GM18909 (cell line): Measurements from ENCODE around the gene WDR4.
"Not testable (repeated sequence)": the region's sequence is repeated elsewhere in the genome, so short reads cannot be mapped to it uniquely, and the experiment has no call there.

Experiments
- ATAC-seq: cut with Tn5 transposase; IDR thresholded peaks from one replicate; pipeline ENCODE4 v1.9.1; 2021; ENCODE audit warnings: mild to moderate bottlenecking; ENCODE audit not compliant: unreplicated experiment, poor library complexity

Gene WDR4

DNA sequence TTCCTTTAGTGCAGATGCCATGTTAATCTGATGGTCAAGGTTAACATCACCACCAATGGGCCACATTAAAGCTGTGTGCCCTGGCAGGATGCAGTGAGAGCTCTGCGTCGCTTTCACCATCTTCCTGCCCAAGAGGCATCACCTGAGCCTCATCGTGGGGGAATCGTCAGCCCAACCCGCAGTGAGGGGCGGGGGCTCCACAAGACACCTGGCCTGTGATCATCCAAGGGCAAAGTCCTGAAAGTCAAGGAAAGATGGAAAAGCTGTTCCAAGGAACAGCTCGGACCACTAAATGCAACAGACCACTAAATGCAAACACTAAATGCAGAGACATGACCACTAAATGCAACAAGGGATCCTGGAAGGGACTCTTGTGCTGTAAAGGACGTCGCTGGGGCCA is 49.9 kb downstream of the WDR4 start:
- no peak for ATAC-seq

DNA sequence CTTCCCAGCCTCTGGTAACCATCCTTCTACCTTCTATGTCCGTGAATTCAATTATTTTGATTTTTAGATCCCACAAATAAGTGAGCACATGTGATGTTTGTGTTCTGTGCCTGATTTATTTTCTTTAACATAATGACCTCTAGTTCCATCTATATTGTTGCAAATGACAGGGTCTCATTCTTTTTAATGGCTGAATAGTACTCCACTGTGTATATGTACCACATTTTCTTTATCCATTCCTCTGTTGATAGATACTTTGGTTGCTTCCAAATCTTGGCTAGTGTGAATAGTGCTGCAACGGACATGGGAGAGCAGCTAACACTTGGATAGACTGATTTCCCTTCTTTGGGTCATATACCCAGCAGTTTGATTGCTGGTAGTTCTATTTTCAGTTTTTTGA is 51.8 kb downstream of the WDR4 start:
- no peak for ATAC-seq

DNA sequence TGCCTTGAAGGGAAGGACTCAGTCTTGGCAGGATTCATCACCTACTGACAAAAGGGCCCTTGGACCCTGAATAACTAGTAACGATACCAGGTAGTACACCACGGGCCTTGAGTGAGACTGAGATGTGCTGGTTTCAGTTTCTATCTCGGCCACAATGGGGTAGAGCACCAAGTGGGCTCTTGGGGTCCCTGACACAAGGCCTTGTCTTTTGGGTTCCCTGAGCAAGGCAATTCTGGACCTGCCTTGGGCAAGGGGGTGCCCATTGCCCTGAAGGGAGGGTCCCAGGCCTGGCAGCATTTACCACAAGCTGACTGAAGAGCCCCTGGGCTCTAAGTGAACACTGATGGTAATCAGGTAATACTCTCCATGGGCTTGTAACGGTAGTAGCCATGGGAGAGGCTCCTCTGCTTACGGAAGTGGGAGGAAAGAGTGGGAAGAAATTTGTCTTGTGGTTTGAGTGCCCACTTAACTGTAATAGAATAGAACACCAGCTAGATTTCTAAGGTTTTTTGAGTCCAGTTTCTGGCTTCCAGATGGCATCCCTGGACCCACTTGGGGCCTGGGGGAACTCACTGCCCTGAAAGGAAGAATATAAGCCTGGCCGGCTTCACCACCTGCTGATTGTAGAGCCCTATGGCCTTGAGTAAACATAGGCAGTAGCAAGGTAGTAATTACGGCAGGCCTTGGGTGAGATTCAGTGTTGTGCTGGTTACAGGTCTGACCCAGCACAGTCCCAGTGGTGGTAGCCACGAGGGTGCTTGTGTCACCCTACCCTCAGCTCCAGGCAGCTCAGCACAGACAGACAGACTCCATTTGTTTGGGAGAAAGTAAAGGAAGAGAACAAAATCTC is 58.5 kb downstream of the WDR4 start:
- ATAC-seq, result no peak

DNA sequence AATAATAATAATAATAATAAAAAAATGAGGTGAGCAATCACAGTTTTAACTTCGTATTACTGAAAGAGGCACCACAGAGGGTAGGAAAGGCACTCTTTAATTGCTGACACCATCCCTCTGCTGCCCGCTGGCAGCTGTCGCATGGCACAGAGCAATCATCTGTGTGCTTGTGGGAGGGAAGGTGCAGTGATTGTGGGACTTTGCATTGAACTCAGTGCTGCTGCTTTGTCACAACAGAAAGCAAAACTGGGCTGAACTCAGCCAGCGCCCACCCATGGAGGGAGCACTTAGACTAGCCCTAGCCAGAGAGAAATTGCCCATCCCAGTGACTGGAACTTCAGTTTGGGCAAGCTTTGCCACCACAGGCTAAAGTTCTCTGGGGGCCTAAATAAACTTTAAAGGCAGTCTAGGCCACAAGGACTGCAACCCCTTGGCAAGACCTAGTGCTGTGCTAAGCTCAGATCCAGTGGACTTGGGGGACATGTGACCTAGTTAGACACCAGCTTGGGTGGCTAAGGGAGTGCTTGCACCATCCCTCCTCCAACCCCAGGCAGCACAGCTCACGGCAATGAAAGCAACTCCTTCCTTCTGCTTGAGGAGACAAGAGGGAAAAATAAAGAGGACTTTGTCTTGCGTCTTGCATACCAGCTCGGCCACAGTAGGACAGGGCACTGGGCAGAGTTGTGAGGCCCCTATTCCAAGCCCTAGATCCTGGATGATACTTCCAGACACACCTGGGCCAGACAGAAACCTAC is 59.3 kb downstream of the WDR4 start:
- no peak for ATAC-seq

DNA sequence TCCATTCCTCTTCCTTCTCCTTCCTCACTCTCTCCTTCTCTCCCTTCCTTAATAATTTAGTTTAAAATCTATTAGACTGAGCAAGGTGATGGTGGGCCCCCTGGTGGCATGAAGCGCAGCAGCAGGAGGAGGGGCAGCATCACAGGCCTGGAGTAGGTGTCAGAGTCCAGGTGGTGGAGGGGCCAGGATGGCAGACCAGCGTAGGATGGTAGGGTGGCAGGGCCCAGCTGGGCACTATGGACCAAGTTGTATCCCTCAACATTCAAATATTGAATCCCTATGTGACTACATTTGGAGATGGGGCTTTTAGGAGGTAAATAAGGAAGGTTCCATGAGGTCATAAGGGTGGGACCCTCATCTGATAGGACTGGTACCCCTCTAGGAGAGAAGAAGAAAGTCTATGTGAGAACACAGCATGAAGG is 61.0 kb downstream of the WDR4 start:
- no peak for ATAC-seq

DNA sequence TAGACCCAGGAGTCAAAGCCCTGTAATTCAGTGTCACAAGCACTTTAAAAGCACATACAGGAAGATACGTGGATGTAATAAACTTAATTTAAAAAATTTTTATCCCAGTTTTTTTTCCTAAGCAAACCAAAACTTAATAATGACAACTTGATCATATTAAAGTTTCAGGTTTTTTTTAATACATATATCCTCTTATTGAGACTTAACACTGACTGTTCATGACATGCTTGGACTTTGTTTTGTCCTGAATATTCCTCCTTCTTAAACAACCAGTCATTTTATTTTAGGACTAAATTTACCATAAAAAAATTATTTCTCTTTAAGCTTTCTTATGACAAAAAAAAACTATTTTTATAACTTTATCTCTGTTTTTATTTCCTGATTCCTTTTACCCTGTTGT is 64.1 kb downstream of the WDR4 start:
- no peak for ATAC-seq

DNA sequence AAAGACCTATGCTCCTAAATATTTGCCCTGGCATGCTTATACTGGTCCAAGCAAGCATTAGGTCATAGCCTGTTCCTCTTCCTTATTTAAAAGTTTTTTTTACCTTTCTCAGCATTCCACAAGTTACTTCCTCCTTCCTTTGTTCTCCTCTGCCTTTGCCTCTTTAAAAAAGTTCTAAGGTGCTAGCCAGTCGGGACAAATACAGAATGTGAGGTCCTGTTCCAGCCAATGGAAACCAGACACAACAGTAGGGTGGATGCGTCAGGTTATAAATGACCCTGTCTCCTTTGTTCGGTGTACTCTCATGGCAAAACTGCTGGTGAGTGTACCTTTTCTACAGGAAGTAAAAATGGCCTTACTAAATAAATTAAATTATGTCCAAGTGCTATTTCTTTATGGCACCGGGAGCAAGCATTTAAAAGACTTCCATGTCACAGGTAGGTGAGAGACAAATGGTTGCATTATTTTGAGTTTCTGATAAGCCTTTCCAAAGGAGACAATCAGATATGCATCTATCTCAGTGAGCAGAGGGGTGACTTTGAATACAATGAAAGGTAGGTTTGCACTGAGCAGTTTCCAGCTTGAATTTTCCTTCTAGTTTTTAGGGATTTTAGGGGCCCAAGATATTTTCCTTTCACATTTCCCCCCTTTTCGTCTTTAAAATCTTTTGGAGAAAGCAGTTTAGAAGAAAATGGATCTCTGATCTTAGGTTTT is 66.7 kb downstream of the WDR4 start:
- ATAC-seq, result not testable (repeated sequence)

DNA sequence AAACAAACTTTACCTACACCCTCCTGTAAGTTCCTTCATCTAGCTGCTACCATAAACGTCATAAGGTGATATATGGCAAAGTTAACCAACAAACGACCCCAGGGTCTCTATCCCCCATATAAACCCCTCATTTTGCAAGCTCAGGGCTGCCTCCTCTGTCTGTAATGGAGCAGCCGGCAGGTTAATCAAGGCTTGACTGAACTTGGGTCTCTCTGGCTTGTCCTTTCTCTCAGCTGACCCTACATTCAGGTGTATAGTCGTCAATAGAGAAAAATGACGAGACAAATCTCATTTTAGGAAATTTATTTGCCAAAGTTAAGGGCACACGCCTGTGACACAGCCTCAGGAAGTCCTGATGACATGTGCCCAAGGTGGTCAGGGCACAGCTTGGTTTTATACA is 67.4 kb downstream of the WDR4 start:
- ATAC-seq, result no peak

DNA sequence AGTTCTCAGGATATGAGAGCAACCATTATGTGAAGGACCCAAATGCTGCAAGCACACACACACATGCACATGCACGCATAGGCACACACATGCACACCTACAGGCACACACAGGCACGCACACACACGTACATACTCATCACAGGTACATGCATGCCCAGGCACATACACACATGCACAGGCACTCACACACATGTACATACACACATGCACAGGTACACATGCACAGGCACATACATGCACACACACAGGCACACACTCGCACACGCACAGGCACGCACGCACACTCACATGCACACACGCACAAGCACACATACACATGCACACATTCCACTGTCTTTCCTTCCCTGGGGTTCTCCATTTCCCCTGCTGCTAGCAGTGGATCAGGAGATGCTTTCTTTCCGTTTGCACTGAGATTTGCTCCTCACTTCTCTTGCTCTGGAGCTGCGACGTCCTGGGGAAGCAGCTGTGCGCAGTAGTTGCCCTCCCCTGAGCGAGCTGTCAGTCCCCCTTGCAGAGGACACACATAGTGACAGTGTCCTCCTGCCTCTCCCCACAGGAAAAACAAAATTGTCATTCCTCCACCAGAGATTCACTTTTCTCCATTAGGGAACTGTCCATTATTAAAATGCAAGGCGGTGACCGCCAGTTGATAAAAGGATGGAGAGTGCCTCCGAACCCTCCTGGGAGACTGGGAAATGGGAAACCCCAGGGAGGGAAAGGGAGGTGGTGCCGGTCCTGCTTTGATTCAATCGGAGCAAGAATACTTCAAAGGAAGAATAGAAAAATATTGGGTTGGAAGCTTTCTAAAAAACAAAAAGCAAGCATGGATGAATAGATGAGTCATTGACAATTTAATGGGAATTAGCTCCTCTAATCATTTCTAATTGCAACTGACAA is 69.5 kb downstream of the WDR4 start:
- no peak for ATAC-seq

DNA sequence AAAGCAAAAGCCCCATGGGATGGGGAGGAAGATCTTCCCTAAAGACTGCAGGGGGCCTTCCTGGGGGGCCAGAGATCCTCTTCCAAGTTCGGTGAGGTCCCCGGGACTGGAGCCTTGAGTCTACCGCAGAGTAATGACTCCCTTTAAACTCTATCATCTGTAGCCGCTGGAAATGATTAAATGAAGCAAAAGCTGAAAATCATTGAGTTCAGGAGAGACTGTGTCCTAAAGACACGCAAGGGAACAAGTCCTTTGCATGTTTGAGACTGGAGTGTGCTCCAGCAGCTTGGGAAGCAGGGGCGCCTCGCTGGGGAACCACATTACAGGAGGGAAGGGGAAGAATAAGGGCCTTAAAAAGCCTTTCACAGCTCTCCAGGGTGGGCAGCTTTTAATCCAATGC is 70.2 kb downstream of the WDR4 start:
- ATAC-seq, result no peak

DNA sequence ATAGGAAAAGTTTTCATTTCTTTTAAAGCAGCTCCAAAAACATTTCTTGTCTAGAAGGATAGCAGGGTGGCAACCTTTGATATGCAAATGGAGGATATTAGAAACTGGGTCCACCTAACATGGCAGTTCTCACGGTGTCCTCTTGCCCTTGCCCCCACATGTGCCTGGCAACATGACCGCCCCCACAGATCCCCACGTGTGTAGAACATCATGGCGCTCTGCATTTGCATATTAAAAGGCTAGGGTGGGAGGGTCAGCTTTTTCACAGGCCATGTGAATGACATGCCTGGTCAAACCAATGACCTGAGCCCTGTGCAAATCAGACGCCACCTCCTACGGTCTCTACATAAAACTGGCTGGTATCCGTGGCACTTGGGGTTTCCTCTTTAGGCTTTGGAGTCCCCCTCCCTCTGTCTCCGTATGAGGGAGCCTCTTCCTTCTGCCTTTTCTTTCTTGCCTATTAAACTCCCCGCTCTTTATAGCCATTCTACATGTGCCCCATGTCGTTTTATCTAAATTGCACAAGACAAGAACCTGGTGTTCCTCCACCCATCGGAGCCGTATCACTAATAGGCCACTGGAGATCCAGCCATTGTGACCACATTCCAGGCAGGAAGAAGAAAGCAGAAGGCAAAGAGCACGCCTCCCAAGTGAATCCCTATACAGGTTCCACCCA is 71.3 kb downstream of the WDR4 start:
- no peak for ATAC-seq

DNA sequence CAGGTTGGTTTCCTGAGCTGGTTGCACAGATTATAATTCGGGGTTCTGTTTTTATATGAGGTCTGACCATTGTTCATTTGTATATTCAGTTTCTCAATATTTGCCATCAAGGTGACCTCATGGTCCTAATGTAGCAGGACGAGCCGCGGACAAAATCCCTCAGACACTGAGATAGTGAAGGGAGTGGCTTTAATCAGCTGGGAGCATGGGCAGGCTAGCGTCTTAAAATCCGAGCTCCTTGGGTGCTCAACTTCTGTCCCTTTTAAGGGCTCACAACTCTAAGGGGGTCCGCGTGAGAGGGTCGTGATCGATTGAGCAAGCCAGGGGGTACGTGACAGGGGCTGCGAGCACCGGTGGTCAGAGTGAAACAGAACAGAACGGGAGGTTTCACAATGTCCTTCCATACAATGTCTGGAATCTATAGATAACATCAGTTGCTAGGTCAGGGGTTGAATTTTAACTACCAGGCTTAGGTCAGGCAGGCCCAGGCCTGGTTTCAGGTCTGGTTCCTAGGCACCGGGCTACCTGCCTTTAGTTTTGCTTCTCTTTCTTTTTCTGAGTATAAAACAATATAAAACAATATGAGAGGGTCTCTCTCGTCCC is 71.9 kb downstream of the WDR4 start:
- not testable (repeated sequence) for ATAC-seq

DNA sequence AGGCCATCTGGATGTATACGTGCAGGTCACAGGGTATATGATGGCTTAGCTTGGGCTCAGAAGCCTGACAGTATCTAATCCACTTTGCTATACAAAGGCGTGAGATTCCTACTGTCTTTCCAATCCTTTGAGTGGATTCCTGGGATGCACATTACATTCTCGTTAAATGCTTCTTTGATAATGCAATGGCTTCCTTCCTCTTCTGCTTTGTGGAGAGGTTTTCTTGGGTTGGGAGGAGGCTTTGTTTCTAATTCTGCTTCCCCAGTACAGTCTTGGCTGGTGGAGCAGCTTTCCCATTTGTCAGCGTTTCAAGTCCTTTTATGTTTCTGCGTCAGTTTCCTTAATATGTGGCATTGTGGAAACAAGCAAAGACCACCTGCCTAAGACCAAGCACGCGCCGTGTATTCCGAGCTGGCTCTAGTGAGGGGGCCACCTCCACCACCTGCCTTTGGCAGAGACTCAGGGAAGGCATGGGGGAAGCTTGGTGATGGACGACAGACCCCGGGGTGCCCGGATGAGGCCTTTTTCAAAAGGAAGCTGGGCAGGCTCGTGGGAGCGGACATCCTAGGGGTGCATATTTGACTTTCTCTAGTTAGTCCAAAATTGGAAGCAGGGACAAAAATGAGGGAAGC is 72.7 kb downstream of the WDR4 start:
- ATAC-seq, result no peak

DNA sequence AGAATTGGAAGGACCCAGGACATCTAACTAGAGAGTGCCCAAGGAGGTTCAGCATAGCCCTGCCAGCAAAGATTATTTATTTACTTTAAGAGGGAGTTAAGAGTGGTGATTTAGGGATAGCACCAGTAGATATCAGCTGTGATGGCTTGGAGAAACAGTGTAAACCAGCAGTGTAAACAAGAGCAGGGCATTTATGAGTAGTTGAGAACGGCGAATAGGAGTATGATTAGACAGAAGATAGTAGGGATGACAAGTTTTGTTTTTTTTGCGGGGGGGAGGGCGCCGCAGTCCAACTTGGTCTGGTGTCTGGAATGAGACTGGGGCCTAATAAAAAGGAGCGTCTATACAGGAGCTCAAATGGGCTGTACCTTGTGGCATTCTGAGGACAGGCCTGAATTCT is 77.7 kb downstream of the WDR4 start:
- not testable (repeated sequence) for ATAC-seq

DNA sequence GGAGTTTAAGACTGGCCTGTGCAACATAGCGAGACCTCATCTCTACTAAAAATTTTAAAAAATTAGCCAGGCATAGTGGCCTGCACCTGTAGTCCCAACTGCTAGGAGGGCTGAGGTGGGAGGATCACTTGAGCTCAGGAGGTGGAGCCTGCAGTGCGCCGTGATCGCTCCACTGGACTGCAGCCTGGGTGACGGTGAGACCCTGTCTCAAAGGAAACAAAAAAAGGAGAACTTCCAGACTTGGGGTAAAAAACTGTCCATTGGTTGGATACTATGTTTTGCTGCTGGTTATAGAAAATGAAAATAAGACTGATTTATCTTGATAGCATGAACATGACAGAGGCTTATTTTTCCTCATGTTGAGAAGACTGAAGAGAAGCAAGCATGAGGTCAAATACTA is 79.4 kb downstream of the WDR4 start:
- no peak for ATAC-seq

DNA sequence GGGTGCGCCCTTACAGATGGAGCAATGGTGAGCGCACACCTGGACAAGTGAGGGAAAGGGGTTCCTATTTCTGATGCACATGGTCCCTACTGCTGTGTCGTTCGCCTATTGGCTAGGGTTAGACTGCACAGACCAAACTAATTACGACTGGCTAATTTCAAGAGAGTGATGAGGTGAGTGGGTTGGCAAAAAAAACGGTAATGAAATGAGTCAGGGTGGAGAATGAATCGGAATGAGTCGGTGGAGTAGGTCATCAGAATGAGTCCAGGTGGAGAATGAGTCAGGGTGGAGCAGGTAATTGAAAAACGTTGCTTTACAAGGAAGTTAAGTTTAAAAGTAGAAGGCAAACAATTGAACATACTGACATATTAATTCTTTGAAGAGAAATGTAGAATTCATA is 79.8 kb downstream of the WDR4 start:
- ATAC-seq, result no peak
